Suprapubic skin (tissue), 3 donors: ENCODE measurements around the gene CACNA1A.

Source experiments
- CTCF ChIP-seq, 2 donors: fragments of 200-600 bp in 1 of 2; fragments of 450-650 bp in 1 of 2; sonication (generic) in 1 of 2; IDR thresholded peaks; one replicate each; pipeline ENCODE4 v1.5.1; 2016 to 2019; ENCODE audit warnings: antibody characterized with exemption in 2 of 2, mild to moderate bottlenecking in 1 of 2, moderate library complexity in 1 of 2
- POLR2A ChIP-seq, 2 donors: fragments of 450-650 bp; IDR thresholded peaks; one replicate each; pipeline ENCODE4 v1.6.1; 2017; ENCODE audit warnings: antibody characterized with exemption in 2 of 2, mild to moderate bottlenecking in 2 of 2, moderate library complexity in 2 of 2

GRCh38 chr19:13548131-13548530 is 41.9 kb upstream of the CACNA1A start:
- no peak for TF ChIP-seq POLR2A (IDR thresholded peaks at IDR 0.05)
- TF ChIP-seq CTCF (IDR thresholded peaks at IDR 0.05): no peak
